HG02678 (cell line): ENCODE results near the gene VSIG10L.
A peak's percentile ranks its signal among the peaks of the same experiment; 100 is the strongest.

Source experiments
- ATAC-seq: cut with Tn5 transposase; IDR thresholded peaks from one replicate; pipeline ENCODE4 v1.9.1; 2021; ENCODE audit warnings: mild to moderate bottlenecking, moderate library complexity; ENCODE audit not compliant: unreplicated experiment

Gene VSIG10L

DNA sequence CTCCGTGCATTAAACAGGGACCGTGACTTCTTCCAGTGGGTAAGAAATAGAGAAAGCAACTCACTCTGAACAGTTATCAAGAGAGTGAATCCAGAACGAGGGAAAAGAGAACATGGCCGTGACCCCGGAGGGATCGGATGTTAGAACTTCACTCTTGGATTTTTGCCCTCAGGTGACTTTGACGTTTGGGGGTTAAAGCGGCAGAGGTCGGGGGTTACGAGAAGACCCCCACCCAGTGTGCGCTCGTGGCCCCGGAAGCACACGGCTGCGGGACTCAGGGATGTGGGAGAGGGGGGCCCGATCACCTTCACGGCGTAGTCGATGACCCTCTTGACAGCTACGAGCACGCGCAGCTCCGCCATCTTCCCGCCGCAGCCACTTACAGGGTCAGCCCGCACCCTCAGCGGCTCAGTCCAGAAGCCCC, 24.0 kb upstream of the VSIG10L start, which contains the start of gene ETFB:
TSS of gene ETFB (minus strand) at position 424 of the 424 bp plus-strand sequence. CDS start at position 362, 62 bp downstream.
- ATAC-seq, result no peak

- ATAC-seq, result no peak
These were observed 23.4 kb upstream of the VSIG10L start for GRCh38 chr19:51365211-51365964.

DNA sequence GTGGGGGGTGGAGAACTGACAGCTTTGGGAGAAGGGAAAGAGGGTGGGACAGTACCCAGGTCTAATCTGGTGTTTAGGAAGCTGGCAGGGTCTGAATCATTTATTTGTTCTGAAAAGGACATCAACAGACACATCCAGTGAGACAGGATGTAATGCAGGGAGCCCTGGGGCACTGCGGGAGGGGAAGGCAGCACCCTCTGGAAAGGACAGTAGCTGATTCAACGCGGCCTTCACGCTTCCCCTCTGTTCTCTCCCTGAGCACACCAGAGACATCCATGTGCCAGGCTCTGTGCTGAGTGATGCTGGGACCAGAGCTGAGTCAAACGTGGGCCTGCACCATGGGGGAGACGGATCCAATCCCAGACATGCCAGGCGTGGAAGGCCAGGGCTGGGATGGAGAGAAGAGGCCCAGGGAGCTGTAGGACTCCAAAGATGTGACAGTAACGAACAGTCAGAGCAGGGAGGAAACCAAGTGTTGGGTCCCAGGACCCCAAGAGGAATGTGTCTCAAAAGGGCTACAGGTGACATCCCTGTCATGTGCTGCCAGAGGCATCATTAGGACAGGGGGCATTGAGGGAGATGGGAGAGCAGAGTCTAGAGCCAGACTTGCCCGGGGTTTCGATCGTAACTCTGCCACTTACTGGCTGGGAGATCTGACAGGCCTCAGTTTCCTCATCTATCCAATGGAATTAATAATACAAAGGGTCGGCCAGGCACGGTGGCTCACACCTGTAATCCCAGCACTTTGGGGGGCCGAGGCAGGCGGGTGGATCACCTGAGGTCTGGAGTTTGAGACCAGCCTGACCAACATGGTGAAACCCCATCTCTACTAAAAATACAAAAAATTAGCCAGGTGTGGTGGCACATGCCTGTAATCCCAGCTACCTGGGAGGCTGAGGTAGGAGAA, 22.5 kb upstream of the VSIG10L start:
- no peak for ATAC-seq

DNA sequence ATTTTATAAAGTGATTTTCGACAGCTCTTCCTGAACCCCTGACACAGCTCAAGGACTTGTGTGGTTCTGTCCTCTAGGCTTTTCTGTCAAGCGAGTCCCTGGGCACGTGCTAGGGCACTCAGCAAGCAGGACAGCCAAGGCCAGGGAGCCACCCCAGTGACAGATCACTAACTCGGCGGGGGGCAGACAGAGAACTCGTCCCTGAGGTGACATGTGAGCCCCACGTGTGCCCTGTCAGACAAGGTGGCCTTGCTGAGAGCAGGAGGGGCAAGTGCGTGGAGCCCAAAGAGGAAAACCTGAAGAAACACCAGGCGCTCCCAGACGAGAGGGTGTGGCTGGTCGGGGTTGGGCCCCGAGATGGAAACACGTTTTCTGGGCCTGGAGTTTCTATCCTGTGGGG, 19.3 kb upstream of the VSIG10L start:
- ATAC-seq, result no peak

DNA sequence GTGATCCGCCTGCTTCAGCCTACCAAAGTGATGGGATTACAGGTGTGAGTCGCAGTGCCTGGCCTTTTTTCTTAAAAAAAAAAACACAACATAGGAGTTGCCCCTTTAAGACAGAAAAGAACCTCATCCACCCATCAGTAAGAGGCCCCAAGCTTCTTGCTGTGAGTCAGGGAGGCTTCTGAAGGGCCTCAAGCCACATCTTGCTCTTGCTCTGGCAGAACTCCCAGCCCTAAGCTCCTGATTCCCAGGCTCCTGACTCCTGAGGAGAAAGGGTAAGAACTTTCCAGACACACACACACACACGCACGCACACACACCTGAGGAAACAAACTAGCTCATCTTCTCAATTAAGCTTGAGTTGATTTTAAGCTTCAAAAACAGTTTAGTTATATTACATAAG, 17.4 kb upstream of the VSIG10L start:
- no peak for ATAC-seq

- no peak for ATAC-seq
These were observed 16.0 kb upstream of the VSIG10L start for GRCh38 chr19:51357952-51358351.

DNA sequence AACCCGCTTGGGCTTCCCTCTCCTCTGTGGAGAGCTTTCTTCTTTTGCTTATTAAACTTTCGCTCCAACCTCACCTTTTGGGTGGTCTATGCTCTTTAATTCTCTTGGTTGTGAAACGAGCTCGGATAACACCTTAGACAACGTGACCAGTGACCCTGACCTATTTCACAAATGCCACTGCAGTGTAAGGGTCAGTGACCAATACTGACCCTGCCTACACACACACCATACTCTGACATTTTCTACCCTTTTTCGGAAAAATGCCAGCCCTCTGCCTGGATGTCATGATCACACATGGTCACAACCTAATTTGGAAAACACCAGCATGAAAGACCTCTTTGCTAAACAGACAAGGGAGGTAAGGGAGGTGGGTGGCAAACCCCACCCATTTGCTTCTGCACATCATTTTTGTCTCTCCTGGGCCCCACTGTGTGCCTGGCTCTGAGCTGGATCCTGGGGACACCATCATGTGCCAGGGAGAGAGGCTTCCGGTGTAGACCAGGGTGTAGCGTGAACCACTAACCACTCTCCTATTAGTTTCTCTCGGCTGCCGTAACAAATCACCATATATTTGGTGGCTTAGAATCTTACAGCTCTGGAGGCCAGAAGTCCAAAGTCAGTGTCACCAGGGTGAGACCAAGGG, 14.3 kb upstream of the VSIG10L start:
- ATAC-seq, result no peak

DNA sequence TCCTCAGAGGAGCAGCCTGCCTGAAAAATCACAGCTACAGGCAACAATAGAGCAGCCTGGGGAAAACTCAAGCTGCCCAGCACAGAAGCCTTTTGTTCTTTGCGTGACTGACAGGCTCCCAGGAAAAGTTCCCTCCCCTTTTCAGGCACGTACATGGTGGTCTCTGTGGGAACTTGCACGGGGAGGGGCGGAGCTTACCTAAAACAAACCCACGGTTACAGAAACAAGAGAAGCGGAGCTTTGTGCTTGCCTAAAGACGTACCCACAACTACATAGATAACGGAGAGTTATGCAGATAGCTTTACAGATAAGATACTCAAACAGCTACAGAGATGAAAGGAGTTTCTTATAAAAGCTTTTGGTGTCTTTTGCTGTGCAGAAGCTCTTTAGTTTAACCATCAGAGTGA, 12.8 kb upstream of the VSIG10L start:
- ATAC-seq, result no peak

- no peak for ATAC-seq
These were observed 12.3 kb upstream of the VSIG10L start for GRCh38 chr19:51354103-51354741.

- no peak for ATAC-seq
These were observed 10.9 kb upstream of the VSIG10L start for GRCh38 chr19:51352783-51353360.

GRCh38 chr19:51351266-51351990, 9.5 kb upstream of the VSIG10L start:
- no peak for ATAC-seq

GRCh38 chr19:51347209-51347928, 5.4 kb upstream of the VSIG10L start:
- ATAC-seq, result no peak

DNA sequence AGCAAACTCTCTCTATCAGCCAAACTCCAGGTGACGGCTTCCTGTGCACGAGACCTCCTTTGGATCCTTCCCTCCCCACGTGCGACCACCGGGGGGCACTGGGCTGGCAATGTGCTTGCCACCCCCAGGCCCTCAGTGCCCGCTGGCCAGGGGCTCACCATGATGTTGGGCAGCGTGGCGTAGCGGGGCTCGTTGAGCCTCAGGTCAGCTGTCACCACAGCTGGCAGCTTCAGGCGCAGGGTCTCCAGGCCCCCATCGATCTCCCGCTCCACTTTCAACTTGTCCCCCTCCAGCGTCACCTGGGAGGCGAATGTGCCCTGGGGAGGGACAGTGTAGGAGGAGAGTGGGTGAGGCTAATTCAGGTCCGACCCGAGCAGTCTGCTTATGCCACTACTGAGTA, 4.8 kb upstream of the VSIG10L start:
- no peak for ATAC-seq

DNA sequence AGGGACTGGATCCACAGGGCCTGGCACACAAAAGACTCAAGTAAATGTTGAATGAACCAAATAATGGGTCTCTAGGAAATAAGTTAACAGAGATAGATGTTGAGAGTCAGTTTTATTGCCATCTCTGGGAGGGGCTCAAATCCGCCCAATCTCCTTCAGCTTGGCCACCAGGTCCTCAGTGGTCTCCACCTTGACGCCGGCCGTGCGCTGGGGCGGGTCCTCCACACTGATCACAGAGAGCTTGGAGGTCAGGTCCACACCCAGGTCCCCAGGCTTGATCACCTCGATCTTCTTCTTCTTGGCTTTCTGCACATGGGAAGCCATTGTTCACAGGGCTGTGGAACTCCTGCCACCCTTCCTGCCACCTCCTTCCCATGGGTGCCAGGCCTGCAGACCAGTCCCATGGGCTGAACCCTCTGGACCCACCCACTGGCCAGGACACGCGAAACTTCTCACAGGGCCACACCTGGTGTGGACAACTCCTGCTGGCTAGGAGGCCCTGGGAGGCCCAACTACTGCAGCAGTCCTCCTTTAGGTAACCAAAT, 3.2 kb upstream of the VSIG10L start:
- no peak for ATAC-seq

GRCh38 chr19:51342631-51343569, 961 bp upstream of the VSIG10L start:
- no peak for ATAC-seq

GRCh38 chr19:51341066-51341465, 873 bp downstream of the VSIG10L start:
- no peak for ATAC-seq

DNA sequence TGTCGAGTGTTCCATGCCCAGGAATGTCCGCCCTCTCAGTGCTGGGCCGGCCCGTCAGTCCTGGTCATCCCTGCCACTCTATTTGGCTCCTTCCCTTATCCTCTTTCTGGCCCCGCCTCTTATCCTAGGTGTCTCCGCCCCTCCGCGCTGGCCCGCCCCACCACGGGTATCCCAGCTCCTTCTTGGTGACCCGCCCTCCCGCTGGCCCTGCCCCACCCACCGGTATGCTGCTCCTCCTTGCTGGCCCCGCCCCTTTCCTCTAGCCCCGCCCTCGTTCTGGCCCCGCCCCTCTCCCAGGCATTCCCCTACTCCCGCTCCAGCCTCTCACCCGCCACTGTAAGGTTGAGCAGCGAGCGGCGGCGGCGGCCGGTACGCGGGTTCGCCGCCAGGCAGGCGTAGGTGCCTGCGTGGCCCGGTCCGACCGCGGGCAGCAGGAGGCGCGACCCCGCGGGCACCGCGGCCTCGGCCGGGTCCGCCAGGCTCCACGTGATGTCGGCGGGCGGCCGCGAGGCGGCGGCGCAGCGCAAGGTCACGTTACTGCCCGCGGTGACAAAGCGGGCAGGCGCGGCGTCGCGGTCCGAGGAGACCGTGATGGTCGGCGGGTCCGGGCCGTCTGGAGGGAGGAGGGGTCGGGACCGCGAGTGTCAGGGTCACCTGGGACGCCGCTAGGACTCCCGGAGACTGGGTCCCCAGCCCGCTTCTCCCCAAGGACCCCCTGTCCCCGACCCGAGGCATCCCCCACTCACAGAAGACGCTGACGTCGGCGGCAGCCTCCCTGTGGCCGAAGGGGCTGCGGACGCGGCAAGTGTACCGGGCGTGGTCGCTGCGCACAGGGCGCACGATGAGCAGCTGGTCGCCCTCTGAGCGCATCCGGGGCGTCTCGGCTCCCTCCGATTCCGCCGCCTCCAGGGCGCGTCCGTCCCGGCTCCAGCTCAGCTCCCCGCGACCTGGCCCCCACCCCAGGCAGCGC, 2.0 kb downstream of the VSIG10L start:
- ATAC-seq, result peak; percentile 50
